HG03064 (cell line): Measurements from ENCODE around the gene LRRC27.

Source experiments
- ATAC-seq: cut with Tn5 transposase; IDR thresholded peaks from one replicate; pipeline ENCODE4 v1.9.1; 2021; ENCODE audit warnings: low read depth; ENCODE audit not compliant: unreplicated experiment

LRRC27 gene

GRCh38 chr10:132408823-132409666 is 77.1 kb downstream of the LRRC27 start:
- ATAC-seq: no peak

GRCh38 chr10:132409667-132410028 is 77.7 kb downstream of the LRRC27 start:
- ATAC-seq: no peak

GRCh38 chr10:132410056-132410778 is 78.2 kb downstream of the LRRC27 start:
- ATAC-seq: no peak

- ATAC-seq: no peak
These were observed 79.0 kb downstream of the LRRC27 start for GRCh38 chr10:132410779-132411532.

DNA sequence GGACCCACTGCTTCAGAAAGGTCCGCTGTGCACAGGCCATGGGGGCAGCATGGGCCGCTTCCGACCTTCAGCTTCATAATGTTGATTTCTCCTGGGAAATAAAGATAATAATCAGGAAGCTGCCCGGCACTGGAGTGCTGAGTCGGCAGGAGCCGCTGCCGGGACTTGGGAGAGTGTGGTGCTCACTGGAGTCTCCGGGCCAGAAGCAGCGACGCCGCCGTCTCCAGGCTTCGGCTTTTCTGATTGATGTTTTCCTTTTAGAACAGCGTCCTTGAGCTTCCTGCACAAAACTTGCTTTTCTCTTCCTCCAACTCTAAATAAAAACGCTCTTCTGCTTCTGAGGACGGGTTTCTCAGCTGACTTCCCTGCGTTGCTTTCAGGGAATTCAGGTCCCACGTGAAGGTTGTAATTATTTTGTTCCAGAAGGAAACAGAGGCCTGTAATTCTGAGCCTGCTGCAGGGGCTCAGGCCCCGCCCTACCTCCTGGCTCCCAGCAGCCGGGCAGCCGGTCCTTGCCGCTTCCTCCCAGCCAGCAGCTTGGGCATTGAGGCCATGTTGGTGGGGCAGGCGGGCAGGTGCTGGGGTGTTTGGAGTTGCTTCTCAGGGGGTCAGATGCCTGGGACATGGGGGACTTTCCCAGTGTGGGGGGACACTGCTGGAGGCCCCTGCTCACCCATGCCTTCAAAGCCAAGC is 79.7 kb downstream of the LRRC27 start:
- no peak for ATAC-seq

GRCh38 chr10:132412316-132413192 is 80.6 kb downstream of the LRRC27 start:
- no peak for ATAC-seq

GRCh38 chr10:132413226-132414205 is 81.5 kb downstream of the LRRC27 start:
- ATAC-seq: no peak

DNA sequence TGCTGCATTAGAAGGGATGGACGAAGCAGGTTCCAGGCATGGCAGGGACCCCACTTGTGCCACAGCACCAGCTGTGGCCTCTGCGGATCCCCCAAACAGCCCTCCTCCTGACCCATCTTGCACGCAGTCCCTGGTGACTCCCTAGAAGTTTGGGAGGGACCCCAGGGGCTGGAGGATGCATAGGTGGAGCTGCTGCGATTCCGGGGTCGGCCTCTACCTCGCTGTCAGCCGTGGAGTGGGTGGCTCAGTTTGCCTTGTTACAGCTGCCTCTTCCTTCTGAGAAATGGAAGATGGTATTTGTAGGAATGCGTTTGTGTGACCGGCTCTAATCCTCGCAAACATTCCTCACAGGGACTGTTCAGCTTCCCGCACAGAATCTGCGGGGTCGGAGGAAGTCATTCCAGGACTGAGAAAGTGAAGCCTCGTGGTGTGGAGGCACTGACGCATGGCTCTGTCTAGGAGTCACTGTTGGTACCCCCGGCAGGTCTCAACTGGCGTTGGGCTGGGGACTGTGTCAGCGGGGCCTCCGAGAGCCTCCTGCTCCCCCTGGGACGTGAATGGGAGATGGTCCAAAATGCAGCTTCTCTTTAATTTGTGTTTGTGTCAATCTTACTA is 82.5 kb downstream of the LRRC27 start:
- ATAC-seq: no peak

DNA sequence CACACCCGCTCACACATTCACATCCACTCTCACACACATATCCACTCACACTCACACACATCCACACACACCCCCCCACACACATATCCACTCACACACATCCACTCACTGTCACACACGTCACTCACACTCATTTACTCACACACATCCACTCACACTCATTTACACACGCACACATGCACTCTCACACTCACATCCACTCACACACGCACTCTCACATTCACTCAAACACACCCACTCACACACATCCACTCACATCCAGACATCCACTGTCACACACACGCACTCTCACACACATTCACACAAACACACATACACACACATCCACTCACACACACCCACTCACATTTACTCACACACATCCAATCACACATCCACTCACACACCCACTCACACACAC is 83.3 kb downstream of the LRRC27 start:
- no peak for ATAC-seq

- no peak for ATAC-seq
These were observed 84.0 kb downstream of the LRRC27 start for GRCh38 chr10:132415956-132416355.

DNA sequence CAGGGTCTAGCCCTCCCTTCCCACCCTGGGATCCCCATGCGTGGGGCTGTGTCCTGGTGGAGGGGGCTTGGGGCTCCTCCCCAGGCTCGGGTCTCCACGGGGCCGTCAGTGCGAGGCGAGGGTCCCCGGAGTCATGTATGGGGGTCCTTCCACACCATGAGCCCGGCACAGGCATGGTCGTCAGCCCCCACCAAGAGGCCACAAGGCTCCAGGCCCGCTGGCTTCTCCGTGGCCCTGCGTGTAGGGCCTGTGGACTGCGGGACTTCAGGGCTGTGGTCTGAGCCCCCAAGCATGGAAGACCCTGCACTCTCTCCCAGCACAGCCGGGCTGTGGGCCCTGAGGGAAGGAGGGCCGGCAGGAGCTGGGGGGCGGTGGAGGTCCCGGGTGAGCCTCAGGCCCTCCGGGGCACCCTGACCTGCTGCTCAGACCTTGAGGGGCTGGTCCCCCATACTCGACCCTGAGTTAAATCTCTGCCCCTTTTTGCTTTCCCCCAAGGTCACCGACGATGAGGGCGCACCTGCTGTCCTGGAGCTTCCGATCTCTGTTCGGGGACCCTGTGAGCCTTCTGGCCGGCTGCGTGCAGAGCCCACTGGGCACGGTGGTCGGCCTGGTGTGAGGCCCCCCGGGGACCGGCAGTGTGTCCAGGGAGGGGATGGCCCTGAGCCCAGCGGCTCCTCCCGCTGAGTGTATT is 84.7 kb downstream of the LRRC27 start:
- no peak for ATAC-seq

- no peak for ATAC-seq
These were observed 85.4 kb downstream of the LRRC27 start for GRCh38 chr10:132417257-132417910.

- ATAC-seq: no peak
These were observed 86.0 kb downstream of the LRRC27 start for GRCh38 chr10:132417957-132418441.

GRCh38 chr10:132418527-132419416 is 86.8 kb downstream of the LRRC27 start:
- ATAC-seq: no peak

GRCh38 chr10:132419538-132420468 is 87.8 kb downstream of the LRRC27 start:
- ATAC-seq: no peak
